Left ventricle myocardium inferior (tissue), 1 donor: ENCODE results near the gene TMBIM4. TPM values are rescaled to one million over a fixed set of nuclear protein-coding genes. Genes with fewer than 3 reads are reported as not detected.

Experiments used
- DNase-seq: peaks from one replicate; pipeline ENCODE4 v3.0.0-alpha.2; 2020
- H3K27ac ChIP-seq: fragments of 200-600 bp; replicated peaks from 2 replicates; pipeline ENCODE4 v1.8.0; 2021
- H3K27me3 ChIP-seq: fragments of 200-600 bp; 2 replicates; pipeline ENCODE4 v1.8.0; 2021; ENCODE audit warnings: low read depth
- H3K36me3 ChIP-seq: fragments of 200-600 bp; 2 replicates; pipeline ENCODE4 v1.8.0; 2021
- H3K4me1 ChIP-seq: fragments of 200-600 bp; 2 replicates; pipeline ENCODE4 v1.8.0; 2021
- H3K4me3 ChIP-seq: fragments of 200-600 bp; 2 replicates; pipeline ENCODE4 v1.8.0; 2021; ENCODE audit warnings: mild to moderate bottlenecking, moderate library complexity
- H3K9me3 ChIP-seq: fragments of 200-600 bp; replicated peaks from 2 replicates; pipeline ENCODE4 v1.8.0; 2021
- CTCF ChIP-seq: fragments of 200-600 bp; IDR thresholded peaks from 2 replicates; pipeline ENCODE4 v1.8.0; 2021; ENCODE audit warnings: antibody characterized with exemption, mild to moderate bottlenecking, borderline replicate concordance
- intact Hi-C: fragments of 100-400 bp; cut with micrococcal nuclease; formaldehyde crosslinking; loops from one replicate; pipeline ENCODE4 v1.11.0; 2022
- total RNA-seq: library from RNA; stranded (reverse); fragmentation: NEBNext Ultra II Directional; extraction: Animal tissue kit (Norgen Biotek cat#: 25700); gene quantifications from one replicate; pipeline ENCODE4 v1.2.1, GENCODE V29; 2021
- donor health status: DM: no; HTN: yes; CAD: no; lungs with severe emphysema.

TMBIM4 gene
- total RNA-seq, 1 donor from 2014 or later = 74.5 TPM

DNA sequence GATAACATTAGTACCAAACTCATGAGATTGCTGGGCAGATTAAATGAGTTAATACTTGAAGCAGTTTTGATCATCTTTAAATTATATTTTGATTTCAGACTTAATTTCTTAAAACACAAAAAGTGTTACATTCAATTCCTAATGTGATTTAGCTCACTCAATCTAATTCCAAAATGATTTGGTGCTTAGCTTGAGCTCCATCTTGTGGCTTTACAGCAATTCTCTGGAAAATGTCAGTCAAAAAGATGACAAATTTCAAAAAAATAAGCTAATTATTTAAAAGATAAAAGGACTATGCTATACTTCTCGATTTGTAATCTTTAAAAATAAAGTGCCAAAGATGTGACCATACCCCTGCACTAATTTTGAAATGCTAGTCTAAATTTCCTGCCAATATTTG lies 49.3 kb downstream of the TMBIM4 start:
- H3K4me3 ChIP-seq = no peak overlapping the region
- DNase-seq = no peak
- no peak overlapping the region for H3K27ac ChIP-seq
- no peaks in the 10 kb centered on the region for H3K4me1 ChIP-seq
- no peaks in the 10 kb centered on the region for H3K27me3 ChIP-seq
- H3K36me3 ChIP-seq = peaks cover 47% of the 10 kb centered on the region
- no peaks in the 10 kb centered on the region for H3K9me3 ChIP-seq
- TF ChIP-seq CTCF = no peak
- intact Hi-C loops = no loop called here

GRCh38 chr12:66119870-66120241 lies 49.9 kb downstream of the TMBIM4 start:
- Histone ChIP-seq H3K27ac (no peak overlapping the region), H3K9me3 (no peaks in the 10 kb centered on the region), H3K27me3 (no peaks in the 10 kb centered on the region), H3K4me3 (no peak overlapping the region), H3K36me3 (peaks cover 41% of the 10 kb centered on the region), H3K4me1 (no peaks in the 10 kb centered on the region)
- no peak for DNase-seq
- TF ChIP-seq CTCF = no peak
- intact Hi-C loops = no loop called here

GRCh38 chr12:66119229-66119869 lies 50.4 kb downstream of the TMBIM4 start:
- intact Hi-C loops = no loop called here
- H3K27me3 ChIP-seq = no peaks in the 10 kb centered on the region
- no peak overlapping the region for H3K4me3 ChIP-seq
- no peak overlapping the region for H3K27ac ChIP-seq
- H3K4me1 ChIP-seq = no peaks in the 10 kb centered on the region
- peaks cover 36% of the 10 kb centered on the region for H3K36me3 ChIP-seq
- no peak for DNase-seq
- H3K9me3 ChIP-seq = no peaks in the 10 kb centered on the region
- no peak for TF ChIP-seq CTCF

DNA sequence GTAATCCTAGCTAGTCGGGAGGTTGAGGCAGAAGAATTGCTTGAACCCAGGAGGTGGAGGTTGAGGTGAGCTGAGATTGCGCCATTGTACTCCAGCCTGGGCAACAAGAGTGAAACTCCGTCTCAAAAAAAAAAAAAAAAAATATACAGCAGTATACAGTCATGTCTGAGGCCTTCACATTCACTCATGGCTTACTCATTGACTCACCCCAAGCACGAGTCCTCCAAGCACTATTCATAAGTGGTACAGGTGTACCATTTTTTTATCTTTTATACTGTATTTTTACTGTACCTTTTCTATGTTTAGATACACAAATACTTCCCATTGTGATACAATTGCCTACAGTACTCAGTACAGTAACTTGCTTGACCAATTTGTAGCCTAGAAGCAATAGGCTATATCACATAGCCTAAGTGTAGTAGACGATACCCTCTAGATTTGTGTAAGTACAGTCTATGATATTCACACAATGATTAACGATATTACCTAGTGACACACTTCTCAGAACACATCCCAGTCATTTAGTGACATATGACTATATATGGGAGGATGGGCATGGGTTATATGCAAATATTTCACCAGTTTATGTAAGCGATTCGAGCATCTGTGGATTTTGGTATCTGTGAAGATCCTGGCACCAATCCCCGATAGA lies 51.4 kb downstream of the TMBIM4 start:
- no peak for DNase-seq
- intact Hi-C loops = no loop called here
- Histone ChIP-seq H3K36me3 (peaks cover 26% of the 10 kb centered on the region), H3K27me3 (no peaks in the 10 kb centered on the region), H3K9me3 (no peaks in the 10 kb centered on the region), H3K4me3 (no peak overlapping the region), H3K4me1 (no peaks in the 10 kb centered on the region), H3K27ac (no peak overlapping the region)
- TF ChIP-seq CTCF = no peak

- Histone ChIP-seq H3K9me3 (no peaks in the 10 kb centered on the region), H3K27ac (no peak overlapping the region), H3K4me1 (no peaks in the 10 kb centered on the region), H3K4me3 (no peak overlapping the region), H3K27me3 (no peaks in the 10 kb centered on the region), H3K36me3 (peaks cover 15% of the 10 kb centered on the region)
- TF ChIP-seq CTCF = no peak
- intact Hi-C loops = no loop called here
- no peak for DNase-seq
These were observed 52.6 kb downstream of the TMBIM4 start for GRCh38 chr12:66117242-66117641.
